Esophagus squamous epithelium (tissue), 5 donors: Measurements from ENCODE around the gene PARD6B. TPM values are rescaled to one million over a fixed set of nuclear protein-coding genes. Genes with fewer than 3 reads are reported as not detected.
A peak's percentile ranks its signal among the peaks of the same experiment; 100 is the strongest.

Experiments used
- DNase-seq: peaks from one replicate; lab custom pipeline; 2025; lab: John Stamatoyannopoulos, UW
- H3K27ac ChIP-seq, 4 donors: fragments of 200-600 bp; sonication (generic); one replicate each; pipeline ENCODE4 v1.5.1; 2016 to 2019; ENCODE audit warnings: mild to moderate bottlenecking in 1 of 4
- H3K27me3 ChIP-seq, 4 donors: fragments of 200-600 bp; sonication (generic); 1 replicate in 3 of 4; 2 replicates in 1 of 4; pipeline versions ENCODE4 v1.5.1 to v1.6.0; 2017 to 2021; ENCODE audit warnings: antibody characterized with exemption in 1 of 4
- H3K36me3 ChIP-seq, 3 donors: fragments of 200-600 bp; sonication (generic); one replicate each; pipeline ENCODE4 v1.5.1; 2016 to 2019
- H3K4me1 ChIP-seq, 3 donors: fragments of 200-600 bp; sonication (generic); one replicate each; pipeline ENCODE4 v1.5.1; 2017 to 2019
- H3K4me3 ChIP-seq, 4 donors: fragments of 200-600 bp; sonication (generic); 1 replicate in 3 of 4; 2 replicates in 1 of 4; pipeline ENCODE4 v1.5.1; 2016 to 2019; ENCODE audit warnings: mild to moderate bottlenecking in 2 of 4, moderate library complexity in 1 of 4
- H3K9me3 ChIP-seq, 3 donors: fragments of 200-600 bp; sonication (generic); one replicate each; pipeline ENCODE4 v1.5.1; 2016 to 2019
- POLR2A ChIP-seq, 4 donors: fragments of 450-650 bp; IDR thresholded peaks; one replicate each; pipeline ENCODE4 v1.6.1; 2017; ENCODE audit warnings: antibody characterized with exemption in 4 of 4, mild to moderate bottlenecking in 4 of 4, moderate library complexity in 3 of 4
- WGBS, 2 donors: methylation state at CpG; one replicate each; pipeline ENCODE4 v1.1.5; 2018; 5-methylcytosine and 5-hydroxymethylcytosine counted together
- intact Hi-C: fragments of 100-400 bp; cut with DNase I; formaldehyde crosslinking; loops from one replicate; pipeline ENCODE4 v1.15.0; 2022
- total RNA-seq, 4 donors: library from RNA; depleted of rRNA; stranded (reverse); fragments of >200 nt; gene quantifications; one replicate each; pipeline ENCODE4 v1.1.0, GENCODE V29; 2016
- TF ChIP-seq, protein P1 (sequence below), 6 experiments: fragments of 450-650 bp in 4 of 6; fragments of 200-600 bp in 2 of 6; sonication (generic) in 2 of 6; IDR thresholded peaks; one replicate each; pipeline ENCODE4 v1.5.1; 2016 to 2019; ENCODE audit warnings: antibody characterized with exemption in 6 of 6, mild to moderate bottlenecking in 4 of 6, moderate library complexity in 4 of 6
- donor health status: DM: yes; HTN: yes; CAD: no.

Gene PARD6B
- total RNA-seq, 4 donors from 2014 or later, result 4.7 to 6.5 (median 5.3) TPM

DNA sequence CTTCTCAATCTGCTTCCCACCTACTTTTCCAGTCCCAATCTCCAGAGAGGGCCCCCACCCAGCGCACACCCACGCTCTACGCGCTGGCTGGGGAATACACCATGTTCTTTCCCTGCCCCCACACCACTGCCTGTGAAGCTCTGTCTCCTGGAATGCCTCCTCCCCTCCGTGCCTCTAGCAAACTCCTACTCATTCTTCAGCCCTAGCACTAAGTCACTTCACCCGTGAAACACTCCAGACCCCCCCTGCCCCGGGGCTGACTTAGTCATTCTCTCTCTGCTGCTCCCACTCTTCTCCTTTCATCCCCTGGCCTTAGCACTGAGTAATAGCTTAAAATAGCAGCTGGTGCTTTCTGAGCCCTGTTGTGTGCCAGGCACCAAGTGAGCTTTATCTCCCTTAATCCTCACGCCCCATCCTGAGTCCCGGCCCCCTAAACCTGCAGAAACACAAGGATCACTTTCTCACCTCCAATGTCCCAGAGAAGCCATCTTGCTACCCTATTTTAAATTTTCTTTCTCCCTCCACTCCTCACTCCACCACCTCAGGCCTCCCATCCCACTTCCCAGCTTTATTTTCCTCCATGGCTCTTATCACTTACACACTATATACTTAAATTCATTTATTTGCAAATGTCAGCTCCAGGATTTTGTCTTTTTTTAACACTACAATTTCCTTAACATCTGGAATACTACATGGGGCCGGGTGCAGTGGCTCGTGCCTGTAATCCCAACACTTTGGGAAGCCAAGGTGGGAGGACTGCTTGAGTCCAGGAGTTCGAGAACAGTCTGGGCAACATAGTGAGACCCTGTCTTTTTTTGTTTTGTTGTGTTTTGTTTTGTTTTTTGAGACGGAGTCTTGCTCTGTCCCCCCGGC, 6.3 kb upstream of the PARD6B start:
- TF ChIP-seq, protein P1, sequence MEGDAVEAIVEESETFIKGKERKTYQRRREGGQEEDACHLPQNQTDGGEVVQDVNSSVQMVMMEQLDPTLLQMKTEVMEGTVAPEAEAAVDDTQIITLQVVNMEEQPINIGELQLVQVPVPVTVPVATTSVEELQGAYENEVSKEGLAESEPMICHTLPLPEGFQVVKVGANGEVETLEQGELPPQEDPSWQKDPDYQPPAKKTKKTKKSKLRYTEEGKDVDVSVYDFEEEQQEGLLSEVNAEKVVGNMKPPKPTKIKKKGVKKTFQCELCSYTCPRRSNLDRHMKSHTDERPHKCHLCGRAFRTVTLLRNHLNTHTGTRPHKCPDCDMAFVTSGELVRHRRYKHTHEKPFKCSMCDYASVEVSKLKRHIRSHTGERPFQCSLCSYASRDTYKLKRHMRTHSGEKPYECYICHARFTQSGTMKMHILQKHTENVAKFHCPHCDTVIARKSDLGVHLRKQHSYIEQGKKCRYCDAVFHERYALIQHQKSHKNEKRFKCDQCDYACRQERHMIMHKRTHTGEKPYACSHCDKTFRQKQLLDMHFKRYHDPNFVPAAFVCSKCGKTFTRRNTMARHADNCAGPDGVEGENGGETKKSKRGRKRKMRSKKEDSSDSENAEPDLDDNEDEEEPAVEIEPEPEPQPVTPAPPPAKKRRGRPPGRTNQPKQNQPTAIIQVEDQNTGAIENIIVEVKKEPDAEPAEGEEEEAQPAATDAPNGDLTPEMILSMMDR (IDR thresholded peaks at IDR 0.05), result no peak
- TF ChIP-seq POLR2A (IDR thresholded peaks at IDR 0.05), result no peak
- no peak for DNase-seq
- Histone ChIP-seq H3K36me3 (no peaks in the 10 kb centered on the region), H3K4me3 (no peak overlapping the region), H3K27ac (peak overlapping the region; percentile 57 to 80 (median 72)), H3K4me1 (peaks cover 20 to 75% (median 33%) of the 10 kb centered on the region in 3 donors), H3K27me3 (no peaks in the 10 kb centered on the region), H3K9me3 (no peaks in the 10 kb centered on the region)
- intact Hi-C loops, result no loop called here
- WGBS, 2 donors, result 39 to 42% methylated on average over 14 of the region's 14 CpGs

DNA sequence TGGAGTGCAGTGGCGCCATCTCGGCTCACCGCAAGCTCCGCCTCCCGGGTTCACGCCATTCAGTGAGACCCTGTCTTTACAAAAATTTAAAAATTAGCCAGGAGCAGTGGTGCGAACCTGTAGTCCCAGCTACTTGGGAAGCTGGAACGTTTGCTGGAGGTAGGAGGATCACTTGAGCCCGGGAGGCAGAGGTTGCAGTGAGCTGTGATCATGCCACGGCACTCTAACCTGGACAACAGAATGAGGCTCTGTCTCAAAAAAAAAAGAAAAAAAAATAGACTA, 5.7 kb upstream of the PARD6B start:
- intact Hi-C loops, result no loop called here
- WGBS, 2 donors, result 79 to 96% methylated on average over 8 to 10 of the region's 10 CpGs
- no peaks in the 10 kb centered on the region for H3K9me3 ChIP-seq
- H3K36me3 ChIP-seq, result no peaks in the 10 kb centered on the region
- peaks cover 21 to 81% (median 39%) of the 10 kb centered on the region in 3 donors for H3K4me1 ChIP-seq
- TF ChIP-seq, protein P1 (IDR thresholded peaks at IDR 0.05), result no peak
- no peak for TF ChIP-seq POLR2A (IDR thresholded peaks at IDR 0.05)
- no peaks in the 10 kb centered on the region for H3K27me3 ChIP-seq
- H3K4me3 ChIP-seq, result no peak overlapping the region
- peak overlapping the region in 3 of 4 donors; percentile 57 to 73 (median 71) for H3K27ac ChIP-seq
- no peak for DNase-seq

GRCh38 chr20:50726955-50727791, 4.2 kb upstream of the PARD6B start:
- intact Hi-C loops, result no loop called here
- H3K4me1 ChIP-seq, result peaks cover 21 to 82% (median 39%) of the 10 kb centered on the region in 3 donors
- H3K9me3 ChIP-seq, result no peaks in the 10 kb centered on the region
- H3K27me3 ChIP-seq, result no peaks in the 10 kb centered on the region
- H3K36me3 ChIP-seq, result no peaks in the 10 kb centered on the region
- TF ChIP-seq POLR2A (IDR thresholded peaks at IDR 0.05), result no peak
- TF ChIP-seq, protein P1 (IDR thresholded peaks at IDR 0.05), result no peak
- DNase-seq, result no peak
- H3K4me3 ChIP-seq, result no peak overlapping the region
- peak overlapping the region in 3 of 4 donors; percentile 52 to 92 (median 86) for H3K27ac ChIP-seq
- 35 to 59% methylated on average over 4 of the region's 4 CpGs for WGBS, 2 donors

- peak overlapping the region; percentile 67 to 92 (median 84) for H3K27ac ChIP-seq
- H3K27me3 ChIP-seq, result no peaks in the 10 kb centered on the region
- peaks cover 21 to 84% (median 40%) of the 10 kb centered on the region in 3 donors for H3K4me1 ChIP-seq
- no peak overlapping the region for H3K4me3 ChIP-seq
- no peak for DNase-seq
- no peaks in the 10 kb centered on the region for H3K36me3 ChIP-seq
- intact Hi-C loops, result no loop called here
- no peaks in the 10 kb centered on the region for H3K9me3 ChIP-seq
- 39 to 42% methylated on average over 8 of the region's 8 CpGs for WGBS, 2 donors
- TF ChIP-seq POLR2A (IDR thresholded peaks at IDR 0.05), result no peak
- TF ChIP-seq, protein P1 (IDR thresholded peaks at IDR 0.05), result no peak
These were observed 3.4 kb upstream of the PARD6B start for GRCh38 chr20:50727792-50728485.
